SK-N-SH treated with all-trans-retinoic acid at 6 μM for 48 hours (cell line): ENCODE data around the gene OSBPL3.

Experiments
- ESRRG ChIP-seq: fragments of 250-450 bp; sonication (Bioruptor Pico); IDR thresholded peaks from 2 replicates; pipeline ENCODE4 v1.6.1; 2021; ENCODE audit warnings: mild to moderate bottlenecking
- GLIS3 ChIP-seq: fragments of 250-450 bp; sonication (Bioruptor Pico); IDR thresholded peaks from 2 replicates; pipeline ENCODE4 v1.5.0; 2020; ENCODE audit warnings: mild to moderate bottlenecking, moderate library complexity
- PPARA ChIP-seq: fragments of 250-450 bp; sonication (Bioruptor Pico); IDR thresholded peaks from 2 replicates; pipeline ENCODE4 v1.5.0; 2020; ENCODE audit warnings: mild to moderate bottlenecking, borderline replicate concordance
- TCF4 ChIP-seq: fragments of 250-450 bp; sonication (Bioruptor Pico); IDR thresholded peaks from 2 replicates; pipeline ENCODE4 v1.8.0; 2021; ENCODE audit warnings: mild to moderate bottlenecking, moderate library complexity, borderline replicate concordance
- ZC3H10 ChIP-seq: fragments of 250-450 bp; sonication (Bioruptor Pico); IDR thresholded peaks from 2 replicates; pipeline ENCODE4 v1.5.1; 2021; ENCODE audit warnings: mild to moderate bottlenecking, moderate library complexity
- ZFP30 ChIP-seq: fragments of 450-650 bp; formaldehyde crosslinking; IDR thresholded peaks from 2 replicates; pipeline ENCODE4 v1.5.0; 2022; ENCODE audit warnings: mild to moderate bottlenecking, moderate library complexity
- TF ChIP-seq, protein P1 (sequence below): fragments of 250-450 bp; sonication (Bioruptor Pico); IDR thresholded peaks from 2 replicates; pipeline ENCODE4 v1.8.0; 2020; ENCODE audit warnings: mild to moderate bottlenecking, moderate library complexity, borderline replicate concordance
- TF ChIP-seq, protein P2 (sequence below): fragments of 250-450 bp; sonication (Bioruptor Pico); IDR thresholded peaks from 2 replicates; pipeline ENCODE4 v1.5.1; 2020; ENCODE audit warnings: low read depth, mild to moderate bottlenecking, moderate library complexity
- TF ChIP-seq, protein P3 (sequence below): fragments of 250-450 bp; sonication (Bioruptor Pico); IDR thresholded peaks from 2 replicates; pipeline ENCODE4 v1.8.0; 2021; ENCODE audit warnings: low read depth, mild to moderate bottlenecking, moderate library complexity, borderline replicate concordance

GRCh38 chr7:24862461-24862860 lies 117.5 kb downstream of the OSBPL3 start:
- TF ChIP-seq ZC3H10 (CRISPR knock-in tag) (no peak), TCF4 (CRISPR knock-in tag) (no peak), GLIS3 (CRISPR knock-in tag) (no peak), ZFP30 (no peak), ESRRG (CRISPR knock-in tag) (no peak), PPARA (CRISPR knock-in tag) (no peak)
- TF ChIP-seq, protein P1, sequence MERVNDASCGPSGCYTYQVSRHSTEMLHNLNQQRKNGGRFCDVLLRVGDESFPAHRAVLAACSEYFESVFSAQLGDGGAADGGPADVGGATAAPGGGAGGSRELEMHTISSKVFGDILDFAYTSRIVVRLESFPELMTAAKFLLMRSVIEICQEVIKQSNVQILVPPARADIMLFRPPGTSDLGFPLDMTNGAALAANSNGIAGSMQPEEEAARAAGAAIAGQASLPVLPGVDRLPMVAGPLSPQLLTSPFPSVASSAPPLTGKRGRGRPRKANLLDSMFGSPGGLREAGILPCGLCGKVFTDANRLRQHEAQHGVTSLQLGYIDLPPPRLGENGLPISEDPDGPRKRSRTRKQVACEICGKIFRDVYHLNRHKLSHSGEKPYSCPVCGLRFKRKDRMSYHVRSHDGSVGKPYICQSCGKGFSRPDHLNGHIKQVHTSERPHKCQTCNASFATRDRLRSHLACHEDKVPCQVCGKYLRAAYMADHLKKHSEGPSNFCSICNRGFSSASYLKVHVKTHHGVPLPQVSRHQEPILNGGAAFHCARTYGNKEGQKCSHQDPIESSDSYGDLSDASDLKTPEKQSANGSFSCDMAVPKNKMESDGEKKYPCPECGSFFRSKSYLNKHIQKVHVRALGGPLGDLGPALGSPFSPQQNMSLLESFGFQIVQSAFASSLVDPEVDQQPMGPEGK: no peak
- TF ChIP-seq, protein P2, sequence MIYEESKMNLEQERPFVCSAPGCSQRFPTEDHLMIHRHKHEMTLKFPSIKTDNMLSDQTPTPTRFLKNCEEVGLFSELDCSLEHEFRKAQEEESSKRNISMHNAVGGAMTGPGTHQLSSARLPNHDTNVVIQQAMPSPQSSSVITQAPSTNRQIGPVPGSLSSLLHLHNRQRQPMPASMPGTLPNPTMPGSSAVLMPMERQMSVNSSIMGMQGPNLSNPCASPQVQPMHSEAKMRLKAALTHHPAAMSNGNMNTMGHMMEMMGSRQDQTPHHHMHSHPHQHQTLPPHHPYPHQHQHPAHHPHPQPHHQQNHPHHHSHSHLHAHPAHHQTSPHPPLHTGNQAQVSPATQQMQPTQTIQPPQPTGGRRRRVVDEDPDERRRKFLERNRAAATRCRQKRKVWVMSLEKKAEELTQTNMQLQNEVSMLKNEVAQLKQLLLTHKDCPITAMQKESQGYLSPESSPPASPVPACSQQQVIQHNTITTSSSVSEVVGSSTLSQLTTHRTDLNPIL: no peak
- TF ChIP-seq, protein P3, sequence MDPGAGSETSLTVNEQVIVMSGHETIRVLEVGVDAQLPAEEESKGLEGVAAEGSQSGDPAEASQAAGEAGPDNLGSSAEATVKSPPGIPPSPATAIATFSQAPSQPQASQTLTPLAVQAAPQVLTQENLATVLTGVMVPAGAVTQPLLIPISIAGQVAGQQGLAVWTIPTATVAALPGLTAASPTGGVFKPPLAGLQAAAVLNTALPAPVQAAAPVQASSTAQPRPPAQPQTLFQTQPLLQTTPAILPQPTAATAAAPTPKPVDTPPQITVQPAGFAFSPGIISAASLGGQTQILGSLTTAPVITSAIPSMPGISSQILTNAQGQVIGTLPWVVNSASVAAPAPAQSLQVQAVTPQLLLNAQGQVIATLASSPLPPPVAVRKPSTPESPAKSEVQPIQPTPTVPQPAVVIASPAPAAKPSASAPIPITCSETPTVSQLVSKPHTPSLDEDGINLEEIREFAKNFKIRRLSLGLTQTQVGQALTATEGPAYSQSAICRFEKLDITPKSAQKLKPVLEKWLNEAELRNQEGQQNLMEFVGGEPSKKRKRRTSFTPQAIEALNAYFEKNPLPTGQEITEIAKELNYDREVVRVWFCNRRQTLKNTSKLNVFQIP (CRISPR knock-in tag): no peak
